Activated CD4-positive, CD25-positive, alpha-beta regulatory T cell (primary cell): ENCODE measurements around the gene KLHDC10.
"Not testable (repeated sequence)": the region's sequence is repeated elsewhere in the genome, so short reads cannot be mapped to it uniquely, and the experiment has no call there.

Experiments used
- DNase-seq, 4 experiments: peaks; one replicate each; lab custom pipeline; 2025; lab: John Stamatoyannopoulos, UW

KLHDC10 gene

GRCh38 chr7:130069978-130070860 lies at the start of gene KLHDC10:
KLHDC10 (plus strand) TSS chr7:130070534; CDS start chr7:130070644, 110 bp downstream.
- DNase-seq: peak; percentile 88 to 90 (median 89)

GRCh38 chr7:130021105-130021834 lies 49.1 kb upstream of the KLHDC10 start:
- no peak for DNase-seq

- no peak for DNase-seq
Measured at GRCh38 chr7:130022115-130022514, 48.2 kb upstream of the KLHDC10 start.

- DNase-seq: no peak
Measured at GRCh38 chr7:130022623-130023175, 47.6 kb upstream of the KLHDC10 start.

GRCh38 chr7:130024390-130024789 lies 45.9 kb upstream of the KLHDC10 start:
- no peak for DNase-seq

- no peak for DNase-seq
Measured at GRCh38 chr7:130032698-130033097, 37.6 kb upstream of the KLHDC10 start.

GRCh38 chr7:130037703-130038102 lies 32.6 kb upstream of the KLHDC10 start:
- no peak for DNase-seq

GRCh38 chr7:130040576-130040975 lies 29.8 kb upstream of the KLHDC10 start:
- DNase-seq: no peak

GRCh38 chr7:130047831-130048230 lies 22.5 kb upstream of the KLHDC10 start:
- DNase-seq: no peak

- no peak for DNase-seq
Measured at GRCh38 chr7:130048906-130049305, 21.4 kb upstream of the KLHDC10 start.

GRCh38 chr7:130052250-130052649 lies 18.1 kb upstream of the KLHDC10 start:
- DNase-seq: not testable (repeated sequence)

GRCh38 chr7:130055198-130055597 lies 15.1 kb upstream of the KLHDC10 start:
- not testable (repeated sequence) for DNase-seq

GRCh38 chr7:130062246-130062645 lies 8.1 kb upstream of the KLHDC10 start:
- no peak for DNase-seq

- DNase-seq: peak; percentile 26 to 69 (median 38)
Measured at GRCh38 chr7:130063036-130063435, 7.3 kb upstream of the KLHDC10 start.

- not testable (repeated sequence) for DNase-seq
Measured at GRCh38 chr7:130064580-130064926, 5.8 kb upstream of the KLHDC10 start.

- DNase-seq: no peak
Measured at GRCh38 chr7:130065500-130066152, 4.7 kb upstream of the KLHDC10 start.

GRCh38 chr7:130069179-130069977 lies 956 bp upstream of the KLHDC10 start:
- no peak for DNase-seq

- DNase-seq: no peak
Measured at GRCh38 chr7:130070861-130071622, 708 bp downstream of the KLHDC10 start.

GRCh38 chr7:130071701-130072622 lies 1.6 kb downstream of the KLHDC10 start:
- DNase-seq: peak in 2 of 4 experiments; percentile 4 to 7
